ENCODE results near the gene DVL1. TPM values are rescaled to one million over a fixed set of nuclear protein-coding genes. Genes with fewer than 3 reads are reported as not detected.

Gene DVL1
- total and polyA plus RNA-seq, 2 of the 13 experiments (the other 11 are each of a cell fraction or from before 2014, with no cell fraction given): 30.8 to 60.4 TPM

DNA sequence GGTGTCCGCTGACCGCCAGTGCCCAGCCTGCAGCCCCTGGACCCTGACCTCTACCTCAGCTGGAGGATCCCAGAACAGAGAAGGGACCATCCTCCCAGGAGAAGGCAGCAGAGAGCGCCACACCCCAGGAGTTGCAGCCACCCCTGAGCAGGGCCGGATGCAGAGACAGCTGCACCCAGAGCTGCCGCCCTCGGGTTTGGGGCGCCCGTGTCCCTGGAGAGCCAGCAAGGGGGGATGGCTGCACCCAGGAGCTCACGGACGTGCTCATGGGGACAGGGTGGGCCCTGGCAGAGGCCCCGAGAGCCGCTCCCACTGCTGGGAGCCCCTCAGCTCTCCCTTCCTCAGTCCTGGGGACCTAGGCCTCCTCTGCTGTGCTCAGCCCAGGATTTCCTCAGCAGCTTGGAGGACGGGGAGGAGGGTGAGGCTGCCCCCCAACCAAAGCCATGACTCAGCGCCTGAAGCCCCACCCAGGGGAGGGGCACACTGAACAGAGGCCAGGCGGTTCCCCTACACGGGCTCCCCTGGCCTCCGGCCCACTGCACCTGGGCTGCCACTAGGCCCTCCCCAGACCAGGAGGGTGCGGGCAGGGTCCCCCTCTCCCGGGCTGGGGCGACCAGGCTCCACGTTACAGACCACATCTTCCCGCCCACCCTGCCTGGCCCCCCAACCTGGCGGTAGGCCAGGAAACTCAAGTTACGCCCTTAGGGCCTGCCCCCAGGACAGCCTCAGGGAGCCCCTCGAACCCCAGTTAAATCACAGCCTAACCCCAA, 43.7 kb downstream of the DVL1 start (continued):
- no peak for TF ChIP-seq SMC3 (IDR thresholded peaks at IDR 0.05; ENCODE audit: low read length)
- no peak for TF ChIP-seq ZNF839 (CRISPR knock-in tag; IDR thresholded peaks at IDR 0.05; ENCODE audit: borderline replicate concordance)
- no peak for TF ChIP-seq CBFB (CRISPR knock-in tag; IDR thresholded peaks at IDR 0.05)
- TF ChIP-seq ZNF552 (CRISPR knock-in tag; IDR thresholded peaks at IDR 0.05; ENCODE audit: borderline replicate concordance): no peak
- no peak for TF ChIP-seq HDAC6 (IDR thresholded peaks at IDR 0.05; ENCODE audit: low read depth, low read length)
- TF ChIP-seq ZNF496 (CRISPR knock-in tag; IDR thresholded peaks at IDR 0.05; ENCODE audit: insufficient replicate concordance): no peak
- TF ChIP-seq HMG20B (CRISPR knock-in tag; conservative IDR thresholded peaks at IDR 0.05): no peak
- no peak for TF ChIP-seq WIZ (CRISPR knock-in tag; IDR thresholded peaks at IDR 0.05)
- no peak for TF ChIP-seq IRX3 (CRISPR knock-in tag; IDR thresholded peaks at IDR 0.05; ENCODE audit: borderline replicate concordance, low read depth)
- no peak for TF ChIP-seq ZNF350 (CRISPR knock-in tag; IDR thresholded peaks at IDR 0.05; ENCODE audit: borderline replicate concordance, low read depth)
- TF ChIP-seq, protein P1, sequence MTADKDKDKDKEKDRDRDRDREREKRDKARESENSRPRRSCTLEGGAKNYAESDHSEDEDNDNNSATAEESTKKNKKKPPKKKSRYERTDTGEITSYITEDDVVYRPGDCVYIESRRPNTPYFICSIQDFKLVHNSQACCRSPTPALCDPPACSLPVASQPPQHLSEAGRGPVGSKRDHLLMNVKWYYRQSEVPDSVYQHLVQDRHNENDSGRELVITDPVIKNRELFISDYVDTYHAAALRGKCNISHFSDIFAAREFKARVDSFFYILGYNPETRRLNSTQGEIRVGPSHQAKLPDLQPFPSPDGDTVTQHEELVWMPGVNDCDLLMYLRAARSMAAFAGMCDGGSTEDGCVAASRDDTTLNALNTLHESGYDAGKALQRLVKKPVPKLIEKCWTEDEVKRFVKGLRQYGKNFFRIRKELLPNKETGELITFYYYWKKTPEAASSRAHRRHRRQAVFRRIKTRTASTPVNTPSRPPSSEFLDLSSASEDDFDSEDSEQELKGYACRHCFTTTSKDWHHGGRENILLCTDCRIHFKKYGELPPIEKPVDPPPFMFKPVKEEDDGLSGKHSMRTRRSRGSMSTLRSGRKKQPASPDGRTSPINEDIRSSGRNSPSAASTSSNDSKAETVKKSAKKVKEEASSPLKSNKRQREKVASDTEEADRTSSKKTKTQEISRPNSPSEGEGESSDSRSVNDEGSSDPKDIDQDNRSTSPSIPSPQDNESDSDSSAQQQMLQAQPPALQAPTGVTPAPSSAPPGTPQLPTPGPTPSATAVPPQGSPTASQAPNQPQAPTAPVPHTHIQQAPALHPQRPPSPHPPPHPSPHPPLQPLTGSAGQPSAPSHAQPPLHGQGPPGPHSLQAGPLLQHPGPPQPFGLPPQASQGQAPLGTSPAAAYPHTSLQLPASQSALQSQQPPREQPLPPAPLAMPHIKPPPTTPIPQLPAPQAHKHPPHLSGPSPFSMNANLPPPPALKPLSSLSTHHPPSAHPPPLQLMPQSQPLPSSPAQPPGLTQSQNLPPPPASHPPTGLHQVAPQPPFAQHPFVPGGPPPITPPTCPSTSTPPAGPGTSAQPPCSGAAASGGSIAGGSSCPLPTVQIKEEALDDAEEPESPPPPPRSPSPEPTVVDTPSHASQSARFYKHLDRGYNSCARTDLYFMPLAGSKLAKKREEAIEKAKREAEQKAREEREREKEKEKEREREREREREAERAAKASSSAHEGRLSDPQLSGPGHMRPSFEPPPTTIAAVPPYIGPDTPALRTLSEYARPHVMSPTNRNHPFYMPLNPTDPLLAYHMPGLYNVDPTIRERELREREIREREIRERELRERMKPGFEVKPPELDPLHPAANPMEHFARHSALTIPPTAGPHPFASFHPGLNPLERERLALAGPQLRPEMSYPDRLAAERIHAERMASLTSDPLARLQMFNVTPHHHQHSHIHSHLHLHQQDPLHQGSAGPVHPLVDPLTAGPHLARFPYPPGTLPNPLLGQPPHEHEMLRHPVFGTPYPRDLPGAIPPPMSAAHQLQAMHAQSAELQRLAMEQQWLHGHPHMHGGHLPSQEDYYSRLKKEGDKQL (CRISPR knock-in tag; IDR thresholded peaks at IDR 0.05; ENCODE audit: low read depth): no peak
- no peak for TF ChIP-seq HMG20A (CRISPR knock-in tag; IDR thresholded peaks at IDR 0.05; ENCODE audit: borderline replicate concordance)
- no peak for TF ChIP-seq ZNF205 (CRISPR knock-in tag; IDR thresholded peaks at IDR 0.05)
- TF ChIP-seq ZNF557 (CRISPR knock-in tag; IDR thresholded peaks at IDR 0.05): no peak
- peak; percentile 60; the same call in 1 of the 2 replicates for TF ChIP-seq ZFX (CRISPR knock-in tag; IDR thresholded peaks at IDR 0.05; ENCODE audit: low read depth)
- no peak for TF ChIP-seq ZNF878 (CRISPR knock-in tag; IDR thresholded peaks at IDR 0.05)
- no peak for TF ChIP-seq NR2F2 (IDR thresholded peaks at IDR 0.05; ENCODE audit: borderline replicate concordance, low read depth)
- no peak for TF ChIP-seq ZNF607 (CRISPR knock-in tag; IDR thresholded peaks at IDR 0.05; ENCODE audit: borderline replicate concordance)
- TF ChIP-seq, protein P2, sequence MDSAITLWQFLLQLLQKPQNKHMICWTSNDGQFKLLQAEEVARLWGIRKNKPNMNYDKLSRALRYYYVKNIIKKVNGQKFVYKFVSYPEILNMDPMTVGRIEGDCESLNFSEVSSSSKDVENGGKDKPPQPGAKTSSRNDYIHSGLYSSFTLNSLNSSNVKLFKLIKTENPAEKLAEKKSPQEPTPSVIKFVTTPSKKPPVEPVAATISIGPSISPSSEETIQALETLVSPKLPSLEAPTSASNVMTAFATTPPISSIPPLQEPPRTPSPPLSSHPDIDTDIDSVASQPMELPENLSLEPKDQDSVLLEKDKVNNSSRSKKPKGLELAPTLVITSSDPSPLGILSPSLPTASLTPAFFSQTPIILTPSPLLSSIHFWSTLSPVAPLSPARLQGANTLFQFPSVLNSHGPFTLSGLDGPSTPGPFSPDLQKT (CRISPR knock-in tag; IDR thresholded peaks at IDR 0.05; ENCODE audit: borderline replicate concordance): no peak

Data from HepG2 (cell line).